Measurements from ENCODE around the gene SV2C. TPM values are rescaled to one million over a fixed set of nuclear protein-coding genes. Genes with fewer than 3 reads are reported as not detected.
"Not testable (repeated sequence)": the region's sequence is repeated elsewhere in the genome, so short reads cannot be mapped to it uniquely, and the experiment has no call there.

The SV2C gene
- total RNA-seq, 1 donor from 2014 or later = not detected

DNA sequence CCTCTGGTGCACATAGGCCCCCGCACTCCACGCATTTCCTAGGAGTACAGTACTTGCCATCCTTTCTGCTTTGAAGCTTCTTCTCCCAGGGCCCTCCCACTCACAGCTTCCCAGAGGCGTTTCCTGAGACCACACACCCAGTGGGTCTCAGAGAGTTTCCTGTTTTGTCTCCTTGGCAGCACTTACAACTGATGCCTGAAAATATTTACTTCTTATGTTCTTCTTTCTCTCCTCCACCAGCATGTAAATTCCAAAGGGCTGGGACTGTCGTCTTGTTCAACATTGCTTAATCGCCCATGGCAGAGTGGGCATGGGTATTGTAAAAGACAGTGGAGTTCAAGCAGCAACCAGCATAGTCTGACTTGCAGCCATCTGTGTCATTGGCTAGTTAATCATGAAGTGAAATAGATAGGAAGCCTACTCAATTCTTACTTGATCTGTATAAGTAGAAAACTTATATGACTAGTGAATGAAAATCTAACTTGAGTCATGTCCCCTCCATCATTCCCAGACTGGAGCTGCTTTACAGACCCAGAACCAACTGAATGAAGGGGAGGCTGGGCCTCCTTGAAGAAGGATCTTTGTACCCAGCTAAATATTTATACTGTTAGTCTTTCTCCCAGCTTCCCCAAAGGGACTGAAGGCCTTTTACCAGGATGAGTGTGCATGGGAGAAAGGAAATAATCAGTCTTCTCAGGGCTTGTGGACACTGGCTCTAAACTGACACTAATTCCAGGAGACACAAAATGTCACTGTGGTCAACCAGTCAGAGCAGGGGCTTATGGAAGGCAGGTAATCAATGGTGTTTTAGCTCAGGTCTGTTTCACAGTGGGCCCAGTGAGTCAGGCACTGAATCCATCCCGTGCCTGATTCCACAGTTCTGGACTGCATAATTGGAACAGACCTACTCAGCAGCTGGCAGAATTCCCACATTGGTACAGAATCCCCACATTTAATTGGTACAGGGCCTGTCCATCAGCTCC lies 116.4 kb downstream of the SV2C start:
- no peak for DNase-seq (ENCODE audit: low read depth in 2 of 2)

DNA sequence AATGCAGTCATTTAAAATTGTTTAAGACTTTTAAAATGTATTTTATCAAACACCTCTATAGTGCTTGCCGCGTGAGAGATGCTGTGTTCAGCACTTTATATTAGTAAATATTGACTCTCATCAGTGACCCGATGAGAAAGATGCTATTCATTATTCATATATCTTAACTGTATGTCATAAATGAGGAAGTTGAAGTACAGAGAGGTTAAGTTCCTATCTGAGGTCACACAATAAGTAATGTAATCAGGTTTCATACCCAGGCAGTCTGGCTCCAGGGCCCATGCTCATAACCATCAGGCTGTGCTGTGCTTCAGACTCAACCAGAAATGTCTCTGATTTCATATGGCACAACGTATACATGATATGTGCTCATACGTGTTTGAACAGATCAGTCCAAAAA lies 119.0 kb downstream of the SV2C start:
- DNase-seq (ENCODE audit: low read depth in 2 of 2) = no peak

DNA sequence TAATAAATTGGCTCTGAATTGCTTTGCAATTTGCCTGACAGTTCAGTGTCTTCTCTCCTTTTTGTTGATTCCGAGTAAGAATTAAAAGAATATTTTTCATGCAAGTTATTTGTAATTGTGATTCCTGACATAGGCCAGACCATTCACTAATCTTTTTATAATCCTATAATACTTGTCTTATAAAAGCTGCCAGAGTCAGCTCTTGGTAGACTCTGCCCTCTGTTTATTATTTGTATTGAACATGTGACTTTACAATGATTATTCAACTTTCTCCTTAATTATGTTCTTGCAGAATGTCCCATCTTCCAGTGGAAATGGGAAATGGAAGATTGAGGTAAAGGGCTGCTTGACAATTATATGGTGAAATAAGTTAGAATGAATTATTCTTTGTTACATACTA lies 121.0 kb downstream of the SV2C start:
- DNase-seq (ENCODE audit: low read depth in 2 of 2) = no peak

DNA sequence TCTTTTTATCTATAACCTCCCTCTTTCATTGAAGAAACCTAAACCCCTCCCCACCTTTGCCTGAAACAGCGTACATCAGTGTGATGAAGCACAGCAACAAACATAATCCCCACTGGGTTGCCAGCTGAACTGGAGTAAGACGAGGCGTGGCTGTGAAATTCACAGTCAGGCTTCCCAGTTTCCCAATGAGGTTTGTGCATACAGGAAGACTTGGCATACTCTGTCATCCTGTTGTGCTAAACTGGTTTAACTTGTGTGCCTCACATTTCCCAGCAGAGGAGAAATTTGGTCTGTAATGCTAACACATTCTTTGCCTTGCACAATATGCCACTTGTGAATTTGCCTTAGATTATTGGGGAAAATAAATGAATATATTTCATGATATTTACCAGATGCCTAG lies 121.5 kb downstream of the SV2C start:
- DNase-seq (ENCODE audit: low read depth in 2 of 2) = no peak

DNA sequence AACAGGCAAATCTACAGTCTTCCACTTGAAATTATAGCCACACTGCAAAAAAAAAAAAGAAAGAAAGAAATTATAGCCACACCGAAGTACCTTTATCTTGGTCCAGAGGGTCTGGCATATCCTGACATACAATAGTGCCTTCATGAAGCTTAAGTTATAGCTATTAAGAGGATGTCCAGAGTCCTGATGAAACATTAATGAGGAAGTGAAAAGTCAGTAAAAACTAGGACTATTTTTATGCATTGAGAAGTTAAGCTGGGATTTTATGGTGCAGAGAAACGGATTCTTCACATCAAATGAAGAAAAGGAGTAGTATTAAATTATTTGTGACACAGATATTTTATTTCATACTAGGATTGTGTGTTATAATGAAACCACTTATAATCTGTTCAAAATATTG lies 123.9 kb downstream of the SV2C start:
- no peak for DNase-seq (ENCODE audit: low read depth in 2 of 2)

DNA sequence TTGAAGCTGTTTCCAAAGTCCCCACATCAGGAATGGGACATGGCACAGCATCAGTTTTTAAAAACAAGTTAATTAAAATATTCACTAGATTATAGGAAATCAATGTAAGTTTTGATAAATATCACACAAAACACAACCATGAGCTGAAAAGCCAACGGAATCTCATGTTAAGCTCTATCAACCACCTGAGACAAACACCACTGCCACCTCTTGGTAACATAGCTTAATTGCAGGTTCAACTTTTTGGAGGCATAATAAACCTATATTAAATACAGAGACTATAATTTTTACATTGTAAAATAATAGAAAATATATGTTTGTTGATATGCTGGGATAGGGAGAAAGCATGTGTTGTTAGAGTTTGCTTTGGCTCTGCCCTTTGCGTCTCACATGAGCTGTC lies 126.1 kb downstream of the SV2C start:
- no peak for DNase-seq (ENCODE audit: low read depth in 2 of 2)

DNA sequence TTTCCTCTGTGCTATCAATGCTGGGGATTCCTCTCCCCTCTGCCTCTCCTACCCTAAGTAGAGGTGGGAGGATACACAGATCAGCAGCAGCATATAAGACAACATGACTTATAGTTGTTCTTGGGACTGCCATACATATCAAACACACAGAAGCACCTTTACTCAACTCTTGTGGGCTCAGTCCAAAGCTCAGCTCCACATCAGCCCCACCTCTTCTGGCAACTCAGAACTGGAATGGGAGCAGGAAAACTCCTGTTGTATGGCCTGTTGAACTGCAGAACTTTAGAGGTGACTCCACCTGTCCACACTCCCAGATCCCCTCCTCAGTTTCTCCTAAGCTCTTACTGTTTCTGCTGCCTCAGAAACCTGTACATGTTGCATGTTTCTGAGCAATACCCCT lies 127.8 kb downstream of the SV2C start:
- DNase-seq (ENCODE audit: low read depth in 2 of 2) = no peak

DNA sequence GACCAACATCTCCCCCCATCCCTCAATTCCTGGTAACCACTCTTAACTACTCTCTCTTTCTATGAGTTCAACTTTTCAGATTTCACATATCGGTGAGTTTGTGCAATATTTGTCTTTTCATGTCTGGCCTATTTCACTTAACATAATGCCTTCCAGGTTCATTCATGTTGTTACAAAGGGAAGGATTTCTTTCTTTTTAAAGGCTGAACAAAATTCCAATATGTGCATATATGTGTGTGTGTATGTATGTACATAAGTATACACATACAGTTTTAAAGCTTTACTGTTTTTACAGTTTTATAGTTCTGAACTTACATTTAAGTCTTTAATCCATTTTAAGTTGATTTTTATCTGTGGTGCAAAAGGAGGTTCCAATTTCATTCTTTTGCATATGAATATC lies 130.7 kb downstream of the SV2C start:
- DNase-seq (ENCODE audit: low read depth in 2 of 2) = no peak

DNA sequence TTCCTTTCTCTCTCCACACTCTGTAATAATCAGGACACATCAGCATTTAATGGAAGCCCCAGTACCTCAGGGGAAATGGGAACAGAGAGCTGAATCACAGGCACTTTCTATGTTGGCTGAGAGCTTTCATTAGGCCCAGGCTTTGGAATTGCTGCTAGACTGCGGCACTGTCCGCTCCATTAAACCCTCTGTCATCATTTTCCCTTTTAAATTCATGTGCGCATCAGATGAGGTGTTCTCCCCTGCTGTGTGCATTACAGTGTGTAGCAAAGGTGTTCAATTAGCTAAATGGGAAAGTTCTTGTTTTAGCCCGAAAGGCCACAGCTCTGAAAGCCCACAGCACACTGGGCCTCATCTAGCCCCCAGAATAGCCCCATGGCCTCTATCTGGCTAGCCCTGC lies 133.6 kb downstream of the SV2C start:
- no peak for DNase-seq (ENCODE audit: low read depth in 2 of 2)

DNA sequence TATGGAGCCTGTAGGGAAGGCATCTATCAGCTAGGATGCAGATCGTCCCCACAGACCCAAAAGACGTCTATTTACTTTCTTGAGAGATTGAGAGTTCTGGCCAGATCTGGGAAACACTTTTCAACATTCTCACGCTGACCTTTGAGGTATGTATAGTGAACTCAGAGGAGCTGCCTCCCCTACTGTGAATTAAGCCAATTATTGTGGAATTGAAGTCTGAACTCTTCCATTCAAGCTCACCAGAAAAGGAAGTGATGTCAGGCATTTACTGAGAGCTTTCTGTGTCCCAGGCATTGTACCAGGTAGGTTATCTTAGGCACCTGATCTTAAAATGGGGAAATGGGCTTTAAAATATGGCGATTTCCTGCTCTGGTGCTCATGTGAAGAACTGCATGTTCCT lies 136.5 kb downstream of the SV2C start:
- DNase-seq (ENCODE audit: low read depth in 2 of 2) = no peak

DNA sequence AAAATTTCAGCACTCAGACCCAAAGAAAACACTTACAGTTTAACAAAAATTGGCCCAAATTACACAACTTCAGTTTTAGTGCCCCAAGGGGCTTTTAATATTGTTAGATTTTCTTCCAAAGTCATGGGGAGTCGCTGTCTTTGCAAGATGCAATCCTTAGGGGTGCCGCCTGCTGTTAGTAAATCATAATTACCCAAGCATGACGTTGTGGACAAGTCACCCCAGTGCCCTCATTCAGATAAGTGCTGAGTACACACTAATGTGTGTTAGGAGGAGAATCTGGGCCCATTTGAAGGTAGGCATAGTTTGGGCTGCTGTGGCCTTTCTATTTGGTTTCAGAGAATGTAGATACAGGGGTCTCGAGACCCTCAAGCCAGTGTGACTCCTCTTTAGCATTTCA lies 138.1 kb downstream of the SV2C start:
- DNase-seq (ENCODE audit: low read depth in 2 of 2) = no peak

DNA sequence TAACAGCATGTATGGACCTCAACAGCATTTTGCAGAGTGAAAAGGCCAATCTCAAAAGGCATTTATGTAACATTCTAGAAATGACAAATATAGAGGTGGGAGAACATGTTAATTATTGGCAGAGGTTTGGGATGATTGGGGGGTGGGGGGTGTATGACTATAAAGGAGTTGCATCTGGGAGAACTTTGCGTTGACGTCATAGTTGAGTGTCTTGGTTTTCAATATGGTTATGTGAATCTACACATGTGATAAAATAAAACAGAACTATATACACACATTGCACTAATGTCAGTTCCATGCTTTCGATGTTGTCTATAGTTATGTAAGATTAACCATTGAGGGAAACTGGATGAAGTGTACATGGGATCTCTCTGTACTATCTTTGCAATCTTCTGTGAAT lies 139.1 kb downstream of the SV2C start:
- DNase-seq (ENCODE audit: low read depth in 2 of 2) = no peak

DNA sequence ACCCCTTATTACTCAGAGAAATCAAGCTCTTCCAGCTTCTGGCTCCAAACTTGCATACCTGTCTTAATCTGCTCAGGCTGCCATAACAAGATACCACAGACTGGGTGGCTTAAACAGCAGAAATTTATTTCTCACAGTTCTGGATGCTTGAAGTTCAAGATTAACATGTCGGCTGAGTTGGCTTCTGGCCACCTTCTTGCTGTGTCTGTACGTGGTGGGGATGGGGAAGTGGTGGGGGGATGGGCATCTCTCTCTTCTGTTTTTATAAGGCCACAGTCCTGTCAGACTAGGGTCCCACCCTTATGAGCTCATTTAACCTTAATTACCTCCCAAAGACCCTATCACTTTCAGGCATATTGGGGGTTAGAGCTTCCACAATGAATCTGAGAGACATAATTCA lies 140.5 kb downstream of the SV2C start:
- DNase-seq (ENCODE audit: low read depth in 2 of 2) = no peak

DNA sequence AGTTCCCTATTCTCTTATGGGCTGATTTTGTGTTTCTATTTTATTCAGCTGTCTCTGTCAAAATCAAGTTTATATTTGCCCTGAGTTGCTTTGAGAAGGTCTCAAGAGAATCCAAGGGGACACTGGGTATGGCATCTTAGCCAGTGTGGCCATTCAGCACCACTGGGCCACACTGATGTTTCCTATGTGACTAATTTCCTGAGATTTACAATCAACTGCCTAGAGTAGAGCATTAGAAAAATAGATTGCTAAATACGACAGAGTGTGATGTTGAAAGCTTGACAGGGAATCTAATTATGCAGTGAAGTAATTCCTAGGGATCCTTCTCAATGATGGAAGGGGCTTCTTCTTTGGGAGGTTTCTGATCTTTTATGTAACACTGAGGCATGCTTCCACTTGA lies 141.7 kb downstream of the SV2C start:
- no peak for DNase-seq (ENCODE audit: low read depth in 2 of 2)

DNA sequence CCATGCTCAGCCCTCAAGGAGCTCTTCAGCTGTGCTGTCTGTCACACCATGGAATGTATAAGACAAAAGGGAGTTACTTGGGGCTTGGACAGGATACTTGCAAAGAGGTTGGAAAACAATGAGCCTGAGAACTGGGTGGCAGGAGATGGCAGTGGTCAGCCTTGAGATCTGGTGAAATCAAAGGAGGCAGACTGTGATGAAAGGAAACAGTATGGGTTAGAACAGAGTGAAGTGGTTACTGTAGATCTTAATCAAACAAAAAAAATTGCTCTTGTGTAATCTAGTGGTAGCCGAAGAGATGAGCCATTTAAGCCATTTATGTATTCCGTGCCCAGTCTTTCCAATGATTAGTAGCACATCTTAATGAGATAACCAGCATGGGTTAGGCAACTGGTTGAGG lies 142.2 kb downstream of the SV2C start:
- no peak for DNase-seq (ENCODE audit: low read depth in 2 of 2)

DNA sequence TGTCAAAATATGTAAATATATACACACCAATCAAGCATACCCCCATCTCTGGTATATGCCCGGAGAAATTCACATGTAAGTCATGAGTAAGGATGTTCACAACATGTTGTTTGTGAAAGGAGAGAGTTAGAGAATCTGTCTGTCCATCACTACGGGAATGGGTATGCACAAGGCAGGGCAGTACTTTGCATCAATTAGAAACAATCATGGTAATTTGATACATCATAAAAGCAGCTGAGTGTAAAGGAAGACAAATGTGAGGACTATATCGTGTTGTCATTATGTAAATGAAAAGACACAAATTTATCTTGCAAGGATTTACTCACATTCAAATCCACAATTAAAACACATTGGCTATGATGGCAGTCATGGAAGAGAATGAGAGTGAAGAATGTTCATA lies 146.7 kb downstream of the SV2C start:
- no peak for DNase-seq (ENCODE audit: low read depth in 2 of 2)

DNA sequence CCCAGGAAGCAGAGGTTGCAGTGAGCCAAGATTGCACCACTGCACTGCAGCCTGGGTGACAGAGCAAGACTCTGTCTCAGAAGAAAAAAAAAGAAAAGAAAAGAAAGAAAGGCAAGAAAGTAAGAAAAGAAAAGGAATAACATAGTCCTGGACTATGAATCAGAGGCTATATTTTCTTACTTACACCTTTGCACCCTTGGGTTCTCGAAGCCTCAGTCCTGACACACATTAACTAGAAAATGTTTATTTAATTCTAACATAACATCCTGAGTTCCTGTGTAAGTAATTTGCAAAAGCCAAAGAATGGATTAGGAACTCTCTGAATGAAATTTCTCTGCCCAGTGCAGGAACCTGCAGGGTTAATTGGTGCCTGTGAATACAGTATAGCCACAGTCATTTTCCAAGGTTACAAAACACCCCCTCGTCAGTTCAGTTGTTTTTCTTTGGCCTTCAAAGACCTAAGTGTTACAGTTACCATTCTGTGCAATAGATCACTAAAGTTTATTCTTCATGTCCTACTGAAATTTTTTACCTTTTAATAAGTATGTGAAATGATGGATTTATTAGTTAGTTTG lies 147.6 kb downstream of the SV2C start:
- DNase-seq (ENCODE audit: low read depth in 2 of 2) = no peak

DNA sequence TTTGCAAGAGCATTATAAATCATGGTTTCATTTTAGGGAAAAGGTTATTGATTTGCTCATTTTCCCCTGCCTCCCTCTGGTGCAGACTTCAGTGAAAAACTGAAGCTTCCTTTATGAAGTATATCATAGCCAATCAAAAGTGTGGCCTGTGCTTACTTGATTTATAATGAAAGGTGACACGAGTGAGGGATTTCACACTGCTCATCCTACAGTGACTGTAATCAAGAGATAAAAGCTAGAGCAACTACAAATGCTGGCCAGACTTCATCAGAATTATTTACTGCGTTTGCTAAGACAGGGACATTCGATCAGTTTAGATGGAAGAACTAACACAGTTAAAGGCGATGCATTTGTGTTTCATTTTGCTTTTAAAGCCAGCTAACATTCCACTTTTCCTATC lies 151.5 kb downstream of the SV2C start:
- no peak for DNase-seq (ENCODE audit: low read depth in 2 of 2)

DNA sequence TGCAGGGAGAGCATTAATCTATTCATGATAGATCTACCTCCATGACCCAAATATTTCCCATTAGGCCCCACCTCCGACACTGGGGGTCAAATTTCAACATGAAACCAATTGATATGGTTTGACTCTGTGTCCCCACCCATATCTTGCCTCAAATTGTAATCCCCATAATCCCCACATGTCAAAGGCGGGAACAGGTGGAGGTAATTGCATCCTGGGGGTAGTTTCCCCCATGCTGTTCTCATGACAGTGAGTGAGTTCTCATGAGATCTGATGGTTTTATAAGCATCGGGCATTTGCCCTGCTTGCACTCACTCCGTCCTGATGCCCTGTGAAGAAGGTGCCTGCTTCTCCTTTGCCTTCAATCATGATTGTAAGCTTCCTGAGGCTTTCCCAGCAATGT lies 153.5 kb downstream of the SV2C start:
- DNase-seq (ENCODE audit: low read depth in 2 of 2) = no peak

DNA sequence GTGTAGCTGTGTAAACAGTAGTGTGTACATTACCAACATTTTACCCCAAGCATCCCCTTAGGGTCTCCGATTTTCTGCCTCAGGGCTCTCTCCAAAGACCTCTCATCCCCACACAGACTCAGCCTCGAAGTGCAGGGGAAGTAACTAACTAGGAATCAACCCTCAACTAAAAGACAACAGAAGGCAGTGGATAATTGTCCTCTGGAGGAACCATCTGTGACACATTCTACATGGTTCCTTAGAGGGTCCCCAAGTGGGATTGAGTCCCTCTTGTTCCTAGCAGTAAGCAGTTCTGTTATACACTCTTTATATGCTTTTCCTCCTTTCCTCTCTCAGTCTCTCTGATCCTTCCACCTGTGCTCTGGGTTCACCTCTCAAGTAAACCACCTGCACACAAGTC lies 157.2 kb downstream of the SV2C start:
- no peak for DNase-seq (ENCODE audit: low read depth in 2 of 2)

DNA sequence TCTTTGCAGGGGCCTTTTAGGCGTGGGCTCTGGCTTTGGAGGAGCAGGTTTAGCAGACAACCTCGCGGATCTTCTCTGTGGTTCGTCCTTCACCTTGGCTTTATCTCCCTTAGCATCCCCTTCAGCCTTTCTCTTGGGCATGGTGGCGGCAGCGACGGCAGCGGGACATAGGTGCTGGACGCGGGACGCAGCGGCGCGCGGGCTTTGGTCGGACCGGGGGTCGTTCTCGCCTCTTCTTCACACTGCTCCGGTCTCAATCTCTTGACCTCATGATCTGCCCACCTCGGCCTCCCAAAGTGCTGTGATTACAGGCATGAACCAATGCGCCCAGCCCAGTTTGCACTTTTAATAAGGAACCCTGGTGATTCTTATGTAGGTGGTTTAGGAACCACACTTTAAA lies 159.0 kb downstream of the SV2C start:
- DNase-seq (ENCODE audit: low read depth in 2 of 2) = not testable (repeated sequence)

DNA sequence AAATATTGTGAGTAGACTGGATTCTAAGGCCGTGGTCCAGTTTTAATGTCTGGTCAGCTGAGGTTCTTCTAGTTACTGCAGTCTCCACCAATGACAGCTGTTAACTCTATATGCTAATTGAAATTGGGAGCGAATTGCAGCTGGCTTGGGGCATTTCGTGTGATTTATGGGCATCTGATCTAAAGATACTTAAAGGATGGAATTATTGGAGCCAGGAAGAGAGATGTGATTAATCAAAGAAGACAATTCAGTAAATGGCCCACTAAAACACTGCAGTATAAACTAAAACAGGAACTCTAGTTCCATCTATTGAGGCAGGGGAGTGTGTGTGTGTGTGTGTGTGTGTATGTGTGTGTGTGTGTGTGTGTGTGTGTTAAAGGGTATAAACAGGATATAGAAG lies 162.4 kb downstream of the SV2C start:
- no peak for DNase-seq (ENCODE audit: low read depth in 2 of 2)

DNA sequence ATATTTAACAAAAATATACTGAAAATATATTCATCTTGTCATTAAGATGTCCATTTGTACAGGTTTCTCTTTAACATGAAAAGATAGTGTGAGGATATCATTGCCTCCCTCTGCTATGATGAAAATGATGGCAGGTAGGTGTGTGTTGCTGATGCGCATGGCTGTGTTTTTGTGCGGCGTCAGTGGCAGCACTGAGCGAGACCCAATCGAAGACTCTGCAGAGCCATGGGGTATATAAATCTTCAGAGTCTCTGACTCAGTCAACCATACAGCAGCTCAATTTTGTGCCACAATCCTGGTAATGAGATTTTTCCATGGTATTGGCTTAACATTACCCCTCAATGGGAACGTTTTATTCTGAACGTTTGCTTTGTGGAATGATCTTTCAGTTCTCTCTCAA lies 166.4 kb downstream of the SV2C start:
- no peak for DNase-seq (ENCODE audit: low read depth in 2 of 2)

Measured in dermis microvascular lymphatic vessel endothelial cell (primary cell).